T47D (cell line): ENCODE measurements around the gene MBNL1.
A peak's percentile ranks its signal among the peaks of the same experiment; 100 is the strongest.

Source experiments
- DNase-seq, 2 experiments: peaks; one replicate each; pipeline versions ENCODE4 v3.0.0 to v3.0.0-alpha.2; 2011 to 2012; ENCODE audit warnings: low read depth in 1 of 2, low spot score in 1 of 2
- JUND ChIP-seq: IDR thresholded peaks from 2 replicates; pipeline ENCODE4 v1.6.1; 2012; ENCODE audit warnings: low read depth
- in situ Hi-C: cut with HindIII; loops from 2 replicates; pipeline ENCODE4 v1.10.0; 2016; ENCODE audit warnings: low sequenced_read_pairs, low pct_unique_long_range_greater_than_20kb

The MBNL1 gene

GRCh38 chr3:152269831-152270734 lies 1.4 kb downstream of the MBNL1 start:
- peak in 1 of 2 experiments; percentile 71 for DNase-seq
- TF ChIP-seq JUND: no peak
- in situ Hi-C loops: no loop called here

GRCh38 chr3:152270937-152271336 lies 2.2 kb downstream of the MBNL1 start:
- in situ Hi-C loops: no loop called here

GRCh38 chr3:152271501-152272236 lies 2.9 kb downstream of the MBNL1 start:
- DNase-seq: no peak
- no peak for TF ChIP-seq JUND
- in situ Hi-C loops: no loop called here

More at GRCh38 chr3:152270937-152271336, 2.2 kb downstream of the MBNL1 start:
- no peak for DNase-seq
- TF ChIP-seq JUND: no peak

- in situ Hi-C loops: no loop called here
- DNase-seq: peak in 1 of 2 experiments; percentile 40
- no peak for TF ChIP-seq JUND
These were observed 4.1 kb downstream of the MBNL1 start for GRCh38 chr3:152272771-152273242.

- TF ChIP-seq JUND: no peak
- in situ Hi-C loops: no loop called here
- no peak for DNase-seq
These were observed 8.0 kb downstream of the MBNL1 start for GRCh38 chr3:152276681-152277080.

GRCh38 chr3:152277198-152277597 lies 8.5 kb downstream of the MBNL1 start:
- in situ Hi-C loops: no loop called here
- DNase-seq: no peak
- TF ChIP-seq JUND: no peak

- in situ Hi-C loops: no loop called here
- no peak for DNase-seq
- TF ChIP-seq JUND: no peak
These were observed 10.2 kb downstream of the MBNL1 start for GRCh38 chr3:152278756-152279427.

- no peak for DNase-seq
- in situ Hi-C loops: no loop called here
- TF ChIP-seq JUND: no peak
These were observed 10.8 kb downstream of the MBNL1 start for GRCh38 chr3:152279479-152279878.

- TF ChIP-seq JUND: no peak
- DNase-seq: no peak
- in situ Hi-C loops: no loop called here
These were observed 11.8 kb downstream of the MBNL1 start for GRCh38 chr3:152280539-152280938.

- in situ Hi-C loops: no loop called here
- TF ChIP-seq JUND: no peak
- no peak for DNase-seq
These were observed 12.5 kb downstream of the MBNL1 start for GRCh38 chr3:152281133-152281713.

- no peak for DNase-seq
- TF ChIP-seq JUND: no peak
- in situ Hi-C loops: no loop called here
These were observed 14.1 kb downstream of the MBNL1 start for GRCh38 chr3:152282813-152283212.
